HCT116 (cell line): ENCODE results near the gene ZCCHC13. TPM values are rescaled to one million over a fixed set of nuclear protein-coding genes. Genes with fewer than 3 reads are reported as not detected.

Experiments
- ATAC-seq: fragments of 200-7000 bp; cut with Tn5 transposase; 2 replicates; pipeline ENCODE4 v1.9.1; 2020; ENCODE audit warnings: mild to moderate bottlenecking, moderate library complexity
- BruUV-seq: library from RNA; stranded (reverse); fragments of 400-500 nt; replicated peaks from 2 replicates; lab custom pipeline; 2021; lab: Mats Ljungman, UMichigan
- CTCF ChIA-PET: fragments of 300-600 bp; sonication (Branson Sonifier 250); formaldehyde crosslinking; loops from one replicate; lab custom pipeline; 2021; ENCODE audit warnings: antibody characterized with exemption; lab: Charles Lee
- POLR2A ChIA-PET: fragments of 300-600, 350-600 bp; sonication (Branson Sonifier 250); formaldehyde crosslinking; loops from one replicate; lab custom pipeline; 2021; ENCODE audit warnings: antibody characterized with exemption; lab: Charles Lee
- RAD21 ChIA-PET, 2 experiments: fragments of 300-600 bp; sonication (Branson Sonifier 250); formaldehyde crosslinking; loops; one replicate each; lab custom pipeline; 2023; ENCODE audit warnings: low total read pairs in 2 of 2; ENCODE audit not compliant: uncharacterized antibody in 2 of 2, unreplicated experiment in 2 of 2, low non-redundant PET in 1 of 2; lab: Charles Lee
- DNase-seq: peaks from one replicate; pipeline ENCODE4 v3.0.0-alpha.2; 2010; ENCODE audit warnings: low read depth, low spot score
- H2AFZ ChIP-seq: fragments of 200-600 bp; shearing (Covaris generic), sonication (generic); 2 replicates; pipeline ENCODE4 v1.6.1; 2017; ENCODE audit warnings: low read depth, mixed run types, mixed read lengths, antibody characterized with exemption, low read length; ENCODE audit not compliant: poor library complexity, severe bottlenecking
- H3K27ac ChIP-seq: 2 replicates; pipeline ENCODE4 v1.5.1; 2012; ENCODE audit warnings: low read depth, low read length
- H3K27me3 ChIP-seq: fragments of 200-600 bp; sonication (generic); 2 replicates; pipeline ENCODE4 v1.6.1; 2016; ENCODE audit warnings: mixed run types, low read length, mixed read lengths; ENCODE audit not compliant: insufficient read depth
- H3K36me3 ChIP-seq, 2 experiments: fragments of 200-500 bp in 1 of 2; fragments of 200-600 bp in 1 of 2; sonication (Bioruptor generic) in 1 of 2; sonication (generic) in 1 of 2; 2 replicates each; pipeline versions ENCODE4 v1.5.1 to v1.6.1; 2014 to 2016; ENCODE audit warnings: low read length in 2 of 2, inconsistent platforms in 1 of 2, mixed read lengths in 1 of 2, mixed run types in 1 of 2; ENCODE audit not compliant: insufficient read depth in 2 of 2, control insufficient read depth in 1 of 2
- H3K4me1 ChIP-seq, 2 experiments: fragments of 200-600 bp in 1 of 2; sonication (generic) in 1 of 2; 2 replicates each; pipeline versions ENCODE4 v1.5.1 to v1.6.1; 2012 to 2017; ENCODE audit warnings: low read length in 2 of 2, inconsistent platforms in 1 of 2, mild to moderate bottlenecking in 1 of 2, mixed read lengths in 1 of 2, mixed run types in 1 of 2, moderate library complexity in 1 of 2; ENCODE audit not compliant: insufficient read depth in 2 of 2, control insufficient read depth in 1 of 2
- H3K4me2 ChIP-seq: fragments of 200-600 bp; sonication (generic); 2 replicates; pipeline ENCODE4 v1.6.1; 2017; ENCODE audit warnings: mixed run types, low read length, mixed read lengths
- H3K4me3 ChIP-seq, 2 experiments: fragments of 200-600 bp in 1 of 2; sonication (generic) in 1 of 2; replicated peaks in 1 of 2; 2 replicates each; pipeline ENCODE4 v1.5.1; 2011 to 2016; ENCODE audit warnings: low read length in 2 of 2, control low read depth in 1 of 2, low read depth in 1 of 2, mild to moderate bottlenecking in 1 of 2, mixed read lengths in 1 of 2, mixed run types in 1 of 2
- H3K79me2 ChIP-seq: fragments of 200-600 bp; sonication (generic); 2 replicates; pipeline ENCODE4 v1.6.1; 2017; ENCODE audit warnings: mild to moderate bottlenecking, mixed run types, low read length, moderate library complexity, mixed read lengths; ENCODE audit not compliant: insufficient read depth
- H3K9ac ChIP-seq: fragments of 200-600 bp; sonication (generic); 2 replicates; pipeline ENCODE4 v1.6.1; 2016; ENCODE audit warnings: low read length, mixed read lengths
- H3K9me2 ChIP-seq: fragments of 200-600 bp; sonication (generic), shearing (Covaris generic); 2 replicates; pipeline ENCODE4 v1.6.1; 2017; ENCODE audit warnings: mixed run types, mild to moderate bottlenecking, moderate library complexity; ENCODE audit not compliant: insufficient read depth
- H3K9me3 ChIP-seq, 2 experiments: fragments of 200-500 bp in 1 of 2; fragments of 200-600 bp in 1 of 2; sonication (Bioruptor generic) in 1 of 2; sonication (generic) in 1 of 2; 2 replicates each; pipeline ENCODE4 v1.6.1; 2014 to 2017; ENCODE audit warnings: low read length in 2 of 2, mixed read lengths in 2 of 2, inconsistent platforms in 1 of 2, low read depth in 1 of 2, mild to moderate bottlenecking in 1 of 2, mixed run types in 1 of 2, moderate library complexity in 1 of 2; ENCODE audit not compliant: control insufficient read depth in 1 of 2, insufficient read depth in 1 of 2
- H4K20me1 ChIP-seq: fragments of 200-600 bp; sonication (generic), shearing (Covaris generic); 2 replicates; pipeline ENCODE4 v1.6.1; 2017; ENCODE audit warnings: mixed run types, mild to moderate bottlenecking, moderate library complexity; ENCODE audit not compliant: insufficient read depth
- EGR1 ChIP-seq: IDR thresholded peaks from 2 replicates; pipeline ENCODE4 v1.6.1; 2012; ENCODE audit warnings: low read depth
- ELF1 ChIP-seq: IDR thresholded peaks from 2 replicates; pipeline ENCODE4 v1.6.1; 2012; ENCODE audit warnings: low read depth, borderline replicate concordance
- EZH2 ChIP-seq: fragments of 200-600 bp; sonication (generic); IDR thresholded peaks from 2 replicates; pipeline ENCODE4 v1.6.1; 2017; ENCODE audit warnings: antibody characterized with exemption, mixed run types
- FOSL1 ChIP-seq: IDR thresholded peaks from 2 replicates; pipeline ENCODE4 v1.6.1; 2012; ENCODE audit warnings: low read depth
- JUND ChIP-seq: IDR thresholded peaks from 2 replicates; pipeline ENCODE4 v1.6.1; 2012
- POLR2A ChIP-seq: IDR thresholded peaks from 2 replicates; pipeline ENCODE4 v1.7.0; 2011; ENCODE audit warnings: borderline replicate concordance; ENCODE audit not compliant: insufficient read depth, insufficient read length; ENCODE audit errors: extremely low read depth
- POLR2AphosphoS5 ChIP-seq: IDR thresholded peaks from 2 replicates; pipeline ENCODE4 v1.6.1; 2011; ENCODE audit warnings: mild to moderate bottlenecking, low read depth, low read length, moderate library complexity
- SIN3A ChIP-seq: IDR thresholded peaks from 2 replicates; pipeline ENCODE4 v1.6.1; 2012; ENCODE audit warnings: low read depth
- YY1 ChIP-seq: IDR thresholded peaks from 2 replicates; pipeline ENCODE4 v1.6.1; 2011; ENCODE audit warnings: low read length, low read depth, moderate library complexity, mild to moderate bottlenecking; ENCODE audit not compliant: insufficient replicate concordance; ENCODE audit errors: extremely low read depth
- ZFX ChIP-seq: fragments of 450-650 bp; IDR thresholded peaks from 2 replicates; pipeline ENCODE4 v1.6.1; 2017
- ZNF274 ChIP-seq: fragments of 200-500 bp; sonication (Bioruptor generic); IDR thresholded peaks from 2 replicates; pipeline ENCODE4 v1.6.1; 2014; ENCODE audit warnings: mild to moderate bottlenecking, low read depth, low read length, inconsistent platforms
- intact Hi-C: fragments of 100-400 bp; cut with micrococcal nuclease; formaldehyde crosslinking; loops from 2 replicates; pipeline ENCODE4 v1.10.0; 2022
- total RNA-seq: library from RNA; stranded (reverse); gene quantifications from one replicate; pipeline ENCODE4 v1.2.1, GENCODE V29; 2021; ENCODE audit not compliant: unreplicated experiment
- TF ChIP-seq, protein P1 (sequence below): IDR thresholded peaks from 2 replicates; pipeline ENCODE4 v1.6.1; 2012
- TF ChIP-seq, protein P2 (sequence below): IDR thresholded peaks from 2 replicates; pipeline ENCODE4 v1.6.1; 2012; ENCODE audit warnings: low read depth
- TF ChIP-seq, protein P3 (sequence below), 3 experiments: fragments of 200-600 bp in 1 of 3; sonication (generic) in 1 of 3; IDR thresholded peaks in 2 of 3; conservative IDR thresholded peaks in 1 of 3; 2 replicates each; pipeline ENCODE4 v1.5.1; 2012 to 2017; ENCODE audit warnings: low read depth in 2 of 3, low read length in 2 of 3, antibody characterized with exemption in 1 of 3, borderline replicate concordance in 1 of 3, control low read depth in 1 of 3, mild to moderate bottlenecking in 1 of 3, mixed read lengths in 1 of 3, mixed run types in 1 of 3, moderate library complexity in 1 of 3; ENCODE audit not compliant: insufficient read depth in 1 of 3

Gene ZCCHC13
- total RNA-seq, 1 experiment from 2014 or later: not detected

DNA sequence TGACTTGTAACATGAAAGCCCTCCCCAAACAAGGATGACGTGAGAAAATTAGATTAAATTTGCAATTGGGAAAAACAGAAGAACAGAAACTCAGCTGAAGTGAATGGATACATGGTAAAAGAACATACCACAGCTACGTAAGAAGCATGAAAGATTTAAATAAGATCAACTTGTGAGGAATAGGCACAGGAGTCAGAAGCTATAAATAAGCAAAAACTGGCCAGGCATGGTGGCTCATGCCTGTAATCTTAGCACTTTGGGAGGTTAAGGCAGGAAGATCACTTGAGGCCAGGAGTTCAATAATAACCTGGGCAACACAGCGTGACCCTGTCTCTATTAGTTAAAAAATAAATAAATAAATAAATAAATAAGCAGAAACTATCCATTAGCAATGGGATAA, 33.6 kb upstream of the ZCCHC13 start:
- BruUV-seq: no TSS peak
- DNase-seq (no peak), ATAC-seq (no peak)
- H3K9me2 ChIP-seq: no peaks in the 10 kb centered on the region
- no peak overlapping the region for H2AFZ ChIP-seq
- intact Hi-C loops: no loop called here
- H3K27me3 ChIP-seq: no peaks in the 10 kb centered on the region
- no peak overlapping the region for H3K9ac ChIP-seq
- no peaks in the 10 kb centered on the region for H3K9me3 ChIP-seq
- no peaks in the 10 kb centered on the region for H3K4me1 ChIP-seq
- no peak overlapping the region for H3K4me3 ChIP-seq
- ChIA-PET POLR2A (no interaction called here), CTCF (no interaction called here), RAD21 (no interaction called here)
- no peaks in the 10 kb centered on the region for H4K20me1 ChIP-seq
- H3K4me2 ChIP-seq: no peak overlapping the region
- H3K36me3 ChIP-seq: peaks cover 2 to 5% of the 10 kb centered on the region in 2 experiments; a peak in 2 of 4 replicates
- H3K79me2 ChIP-seq: 0 out of 2 replicates have a peak, but pooled peaks cover 18% of the 10 kb centered on the region
- no peak overlapping the region for H3K27ac ChIP-seq
- TF ChIP-seq JUND: no peak
- TF ChIP-seq POLR2A: no peak
- TF ChIP-seq EGR1: no peak
- TF ChIP-seq, protein P1, sequence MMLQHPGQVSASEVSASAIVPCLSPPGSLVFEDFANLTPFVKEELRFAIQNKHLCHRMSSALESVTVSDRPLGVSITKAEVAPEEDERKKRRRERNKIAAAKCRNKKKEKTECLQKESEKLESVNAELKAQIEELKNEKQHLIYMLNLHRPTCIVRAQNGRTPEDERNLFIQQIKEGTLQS: no peak
- no peak for TF ChIP-seq YY1
- TF ChIP-seq ZNF274: no peak
- no peak for TF ChIP-seq EZH2
- no peak for TF ChIP-seq FOSL1
- TF ChIP-seq POLR2AphosphoS5: no peak
- TF ChIP-seq, protein P2, sequence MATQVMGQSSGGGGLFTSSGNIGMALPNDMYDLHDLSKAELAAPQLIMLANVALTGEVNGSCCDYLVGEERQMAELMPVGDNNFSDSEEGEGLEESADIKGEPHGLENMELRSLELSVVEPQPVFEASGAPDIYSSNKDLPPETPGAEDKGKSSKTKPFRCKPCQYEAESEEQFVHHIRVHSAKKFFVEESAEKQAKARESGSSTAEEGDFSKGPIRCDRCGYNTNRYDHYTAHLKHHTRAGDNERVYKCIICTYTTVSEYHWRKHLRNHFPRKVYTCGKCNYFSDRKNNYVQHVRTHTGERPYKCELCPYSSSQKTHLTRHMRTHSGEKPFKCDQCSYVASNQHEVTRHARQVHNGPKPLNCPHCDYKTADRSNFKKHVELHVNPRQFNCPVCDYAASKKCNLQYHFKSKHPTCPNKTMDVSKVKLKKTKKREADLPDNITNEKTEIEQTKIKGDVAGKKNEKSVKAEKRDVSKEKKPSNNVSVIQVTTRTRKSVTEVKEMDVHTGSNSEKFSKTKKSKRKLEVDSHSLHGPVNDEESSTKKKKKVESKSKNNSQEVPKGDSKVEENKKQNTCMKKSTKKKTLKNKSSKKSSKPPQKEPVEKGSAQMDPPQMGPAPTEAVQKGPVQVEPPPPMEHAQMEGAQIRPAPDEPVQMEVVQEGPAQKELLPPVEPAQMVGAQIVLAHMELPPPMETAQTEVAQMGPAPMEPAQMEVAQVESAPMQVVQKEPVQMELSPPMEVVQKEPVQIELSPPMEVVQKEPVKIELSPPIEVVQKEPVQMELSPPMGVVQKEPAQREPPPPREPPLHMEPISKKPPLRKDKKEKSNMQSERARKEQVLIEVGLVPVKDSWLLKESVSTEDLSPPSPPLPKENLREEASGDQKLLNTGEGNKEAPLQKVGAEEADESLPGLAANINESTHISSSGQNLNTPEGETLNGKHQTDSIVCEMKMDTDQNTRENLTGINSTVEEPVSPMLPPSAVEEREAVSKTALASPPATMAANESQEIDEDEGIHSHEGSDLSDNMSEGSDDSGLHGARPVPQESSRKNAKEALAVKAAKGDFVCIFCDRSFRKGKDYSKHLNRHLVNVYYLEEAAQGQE: no peak
- TF ChIP-seq ZFX: no peak
- TF ChIP-seq, protein P3, sequence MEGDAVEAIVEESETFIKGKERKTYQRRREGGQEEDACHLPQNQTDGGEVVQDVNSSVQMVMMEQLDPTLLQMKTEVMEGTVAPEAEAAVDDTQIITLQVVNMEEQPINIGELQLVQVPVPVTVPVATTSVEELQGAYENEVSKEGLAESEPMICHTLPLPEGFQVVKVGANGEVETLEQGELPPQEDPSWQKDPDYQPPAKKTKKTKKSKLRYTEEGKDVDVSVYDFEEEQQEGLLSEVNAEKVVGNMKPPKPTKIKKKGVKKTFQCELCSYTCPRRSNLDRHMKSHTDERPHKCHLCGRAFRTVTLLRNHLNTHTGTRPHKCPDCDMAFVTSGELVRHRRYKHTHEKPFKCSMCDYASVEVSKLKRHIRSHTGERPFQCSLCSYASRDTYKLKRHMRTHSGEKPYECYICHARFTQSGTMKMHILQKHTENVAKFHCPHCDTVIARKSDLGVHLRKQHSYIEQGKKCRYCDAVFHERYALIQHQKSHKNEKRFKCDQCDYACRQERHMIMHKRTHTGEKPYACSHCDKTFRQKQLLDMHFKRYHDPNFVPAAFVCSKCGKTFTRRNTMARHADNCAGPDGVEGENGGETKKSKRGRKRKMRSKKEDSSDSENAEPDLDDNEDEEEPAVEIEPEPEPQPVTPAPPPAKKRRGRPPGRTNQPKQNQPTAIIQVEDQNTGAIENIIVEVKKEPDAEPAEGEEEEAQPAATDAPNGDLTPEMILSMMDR (IDR thresholded peaks at IDR 0.05 in 2 of 3, conservative IDR thresholded peaks at IDR 0.05 in 1 of 3; ENCODE audit: borderline replicate concordance in 1 of 3, insufficient read depth in 1 of 3, low read depth in 2 of 3, low read length in 2 of 3): no peak
- no peak for TF ChIP-seq ELF1
- TF ChIP-seq SIN3A: no peak
